IMR-90 (cell line): Measurements from ENCODE around the gene YPEL2. TPM values are rescaled to one million over a fixed set of nuclear protein-coding genes. Genes with fewer than 3 reads are reported as not detected.

ENCODE experiments used
- ATAC-seq: fragments of 200-7000 bp; cut with Tn5 transposase; 2 replicates; pipeline ENCODE4 v1.9.1; 2020; ENCODE audit warnings: low read depth, mild to moderate bottlenecking, moderate library complexity
- BruUV-seq: library from RNA; stranded (reverse); fragments of 400-500 nt; replicated peaks from 2 replicates; lab custom pipeline; 2021; lab: Mats Ljungman, UMichigan
- CTCF ChIA-PET: fragments of 300-600 bp; formaldehyde crosslinking; extraction: SDS; loops from one replicate; lab custom pipeline; 2021; ENCODE audit warnings: antibody characterized with exemption; lab: Yijun Ruan, JAX
- POLR2A ChIA-PET: fragments of 300-600 bp; sonication (Branson Sonifier 250); formaldehyde crosslinking; loops from one replicate; lab custom pipeline; 2022; ENCODE audit warnings: antibody characterized with exemption; ENCODE audit not compliant: unreplicated experiment; lab: Charles Lee
- DNase-seq: peaks from one replicate; pipeline ENCODE4 v3.0.0; 2013
- H2AFZ ChIP-seq: replicated peaks from 2 replicates; pipeline ENCODE3; 2013; ENCODE audit warnings: low read length, mild to moderate bottlenecking; ENCODE audit not compliant: poor library complexity
- H2AK5ac ChIP-seq: 2 replicates; pipeline ENCODE4 v1.6.1; 2013; ENCODE audit warnings: low read depth, low read length, inconsistent platforms
- H2AK9ac ChIP-seq: replicated peaks from 2 replicates; pipeline ENCODE3; 2013; ENCODE audit warnings: mild to moderate bottlenecking, low read depth, low read length, moderate library complexity; ENCODE audit not compliant: poor library complexity
- H2BK120ac ChIP-seq: 2 replicates; pipeline ENCODE4 v1.6.1; 2013; ENCODE audit warnings: low read depth, low read length, inconsistent platforms
- H2BK15ac ChIP-seq: 3 replicates; pipeline ENCODE4 v1.6.1; 2013; ENCODE audit warnings: low read depth, low read length, inconsistent platforms
- H2BK20ac ChIP-seq: 2 replicates; pipeline ENCODE4 v1.6.1; 2013; ENCODE audit warnings: low read depth, mild to moderate bottlenecking, inconsistent platforms, low read length, moderate library complexity
- H2BK5ac ChIP-seq: 2 replicates; pipeline ENCODE4 v1.6.1; 2013; ENCODE audit warnings: mild to moderate bottlenecking, low read depth, low read length, inconsistent platforms; ENCODE audit not compliant: poor library complexity, severe bottlenecking
- H3K14ac ChIP-seq: replicated peaks from 2 replicates; pipeline ENCODE4 v1.6.1; 2013; ENCODE audit warnings: low read depth, low read length, inconsistent platforms
- H3K18ac ChIP-seq: 2 replicates; pipeline ENCODE4 v1.6.1; 2013; ENCODE audit warnings: low read depth, low read length, control low read depth
- H3K23ac ChIP-seq: 2 replicates; pipeline ENCODE4 v1.6.1; 2013; ENCODE audit warnings: low read depth, low read length, inconsistent platforms
- H3K27ac ChIP-seq: 2 replicates; pipeline ENCODE4 v1.5.1; 2013; ENCODE audit warnings: mild to moderate bottlenecking, control low read depth, low read length; ENCODE audit not compliant: insufficient read depth
- H3K27me3 ChIP-seq: 2 replicates; pipeline ENCODE4 v1.6.1; 2013; ENCODE audit warnings: low read length; ENCODE audit not compliant: control insufficient read depth, insufficient read depth
- H3K36me3 ChIP-seq: 2 replicates; pipeline ENCODE4 v1.6.1; 2013; ENCODE audit warnings: low read length, mixed read lengths; ENCODE audit not compliant: control insufficient read depth, insufficient read depth
- H3K4ac ChIP-seq: 2 replicates; pipeline ENCODE4 v1.6.1; 2013; ENCODE audit warnings: low read depth, low read length, inconsistent platforms
- H3K4me1 ChIP-seq: 2 replicates; pipeline ENCODE4 v1.6.1; 2013; ENCODE audit warnings: low read length, mixed read lengths; ENCODE audit not compliant: control insufficient read depth, insufficient read depth
- H3K4me2 ChIP-seq: 2 replicates; pipeline ENCODE4 v1.6.1; 2013; ENCODE audit warnings: low read depth, mild to moderate bottlenecking, control low read depth, low read length, moderate library complexity
- H3K4me3 ChIP-seq: 2 replicates; pipeline ENCODE4 v1.5.1; 2013; ENCODE audit warnings: low read depth, mild to moderate bottlenecking, control low read depth, low read length, moderate library complexity; ENCODE audit not compliant: insufficient read depth
- H3K56ac ChIP-seq: 2 replicates; pipeline ENCODE4 v1.6.1; 2013; ENCODE audit warnings: low read length, inconsistent platforms; ENCODE audit not compliant: insufficient read depth; ENCODE audit errors: extremely low read depth
- H3K79me1 ChIP-seq, 2 experiments: 2 replicates each; pipeline ENCODE4 v1.6.1; 2013; ENCODE audit warnings: low read length in 2 of 2, inconsistent platforms in 1 of 2, low read depth in 1 of 2
- H3K9ac ChIP-seq: 2 replicates; pipeline ENCODE4 v1.6.1; 2013; ENCODE audit warnings: low read depth, low read length, control low read depth
- H3K9me1 ChIP-seq: 2 replicates; pipeline ENCODE4 v1.6.1; 2013; ENCODE audit warnings: low read length, inconsistent platforms; ENCODE audit not compliant: insufficient read depth
- H3K9me3 ChIP-seq: 2 replicates; pipeline ENCODE4 v1.6.1; 2013; ENCODE audit warnings: low read length; ENCODE audit not compliant: control insufficient read depth, insufficient read depth
- H4K20me1 ChIP-seq: 2 replicates; pipeline ENCODE4 v1.6.1; 2013; ENCODE audit warnings: low read length, inconsistent platforms; ENCODE audit not compliant: insufficient read depth
- H4K5ac ChIP-seq: 2 replicates; pipeline ENCODE4 v1.6.1; 2013; ENCODE audit warnings: mild to moderate bottlenecking, low read depth, low read length, control low read depth
- H4K8ac ChIP-seq, 2 experiments: 2 replicates each; pipeline ENCODE4 v1.6.1; 2013; ENCODE audit warnings: low read depth in 2 of 2, low read length in 2 of 2, control low read depth in 1 of 2, inconsistent platforms in 1 of 2
- H4K91ac ChIP-seq: 2 replicates; pipeline ENCODE4 v1.6.1; 2013; ENCODE audit warnings: low read depth, low read length, inconsistent platforms; ENCODE audit not compliant: insufficient read depth
- CEBPB ChIP-seq: IDR thresholded peaks from 2 replicates; pipeline ENCODE4 v1.6.1; 2012; ENCODE audit warnings: low read depth, low read length, improper control_type of control experiment
- FOS ChIP-seq: fragments of 150-350 bp; IDR thresholded peaks from 2 replicates; pipeline ENCODE4 v1.6.1; 2016; ENCODE audit warnings: low read depth, low read length
- POLR2A ChIP-seq: IDR thresholded peaks from 2 replicates; pipeline ENCODE4 v1.6.1; 2012; ENCODE audit warnings: mild to moderate bottlenecking, low read depth, low read length
- RAD21 ChIP-seq: IDR thresholded peaks from 2 replicates; pipeline ENCODE4 v1.6.1; 2012; ENCODE audit warnings: low read length, improper control_type of control experiment
- RFX5 ChIP-seq: IDR thresholded peaks from 2 replicates; pipeline ENCODE4 v1.8.0; 2012; ENCODE audit warnings: low read depth, mild to moderate bottlenecking, low read length, moderate library complexity
- WGBS, 2 experiments: methylation state at CpG; one replicate each; pipeline versions ENCODE4 v1.1.5 to v1.1.7; 2013; ENCODE audit warnings: missing lambda C conversion rate in 2 of 2; ENCODE audit not compliant: insufficient read length in 1 of 2; ENCODE audit errors: extremely low coverage in 2 of 2; 5-methylcytosine and 5-hydroxymethylcytosine counted together
- dilution Hi-C: fragments of 300-500 bp; cut with HindIII; formaldehyde crosslinking; loops from one replicate; pipeline ENCODE4 v1.14.3; 2018; ENCODE audit warnings: low sequenced_read_pairs; ENCODE audit not compliant: unreplicated experiment
- in situ Hi-C: fragments of 300-500 bp; cut with MboI; formaldehyde crosslinking; loops from 3 replicates; pipeline ENCODE4 v1.14.3; 2019; ENCODE audit warnings: low sequenced_read_pairs, inconsistent platforms, mixed read lengths
- intact Hi-C: fragments of 100-400 bp; cut with micrococcal nuclease; formaldehyde crosslinking; loops from 2 replicates; pipeline ENCODE4 v1.10.0; 2022
- polyA plus RNA-seq, 3 experiments: library from polyadenylated mRNA; depleted of rRNA; stranded (reverse); fragments of >200 nt; gene quantifications; 2 replicates each; pipeline ENCODE4 v1.2.3, GENCODE V29; 2012; ENCODE audit warnings: low replicate concordance in 1 of 3
- total RNA-seq: library from RNA; depleted of rRNA; stranded (reverse); fragments of >200 nt; gene quantifications from 2 replicates; pipeline ENCODE4 v1.2.3, GENCODE V29; 2012
- TF ChIP-seq, protein P1 (sequence below): conservative IDR thresholded peaks from 2 replicates; pipeline ENCODE4 v1.5.1; 2012; ENCODE audit warnings: mild to moderate bottlenecking, low read depth, low read length, improper control_type of control experiment

YPEL2 gene
- total and polyA plus RNA-seq, 2 of the 4 experiments (the other 2 are of a cell fraction), result 2.3 to 3.4 TPM

DNA sequence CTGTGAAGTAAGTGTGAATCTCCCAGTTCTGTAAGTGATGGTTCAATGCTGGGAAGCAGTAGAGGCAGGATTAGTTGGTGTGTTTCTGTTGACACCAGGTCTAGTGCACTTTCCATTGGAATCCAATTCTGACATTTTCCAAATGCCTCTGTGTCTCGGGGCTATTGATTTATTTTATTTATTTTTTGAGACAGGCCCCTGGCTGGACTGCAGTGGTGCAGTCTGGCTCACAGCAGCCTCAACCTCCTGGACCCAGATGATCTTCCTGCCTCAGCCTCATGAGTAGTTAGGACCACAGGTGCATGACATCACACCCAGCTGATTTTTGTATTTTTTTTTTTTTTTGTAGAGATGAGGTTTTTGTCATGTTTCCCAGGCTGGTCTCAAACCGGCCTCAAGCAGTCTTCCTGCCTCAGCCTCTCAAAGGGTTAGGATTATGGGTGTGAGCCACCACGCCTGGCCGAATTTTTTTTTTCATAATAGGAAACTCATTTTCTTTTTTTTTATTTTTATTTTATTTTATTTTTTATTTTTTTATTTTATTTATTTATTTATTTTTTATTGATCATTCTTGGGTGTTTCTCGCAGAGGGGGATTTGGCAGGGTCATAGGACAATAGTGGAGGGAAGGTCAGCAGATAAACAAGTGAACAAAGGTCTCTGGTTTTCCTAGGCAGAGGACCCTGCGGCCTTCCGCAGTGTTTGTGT is 61.7 kb downstream of the YPEL2 start:
- H2BK20ac ChIP-seq, result no peak overlapping the region
- no peak overlapping the region for H4K5ac ChIP-seq
- H3K18ac ChIP-seq, result no peak overlapping the region
- H3K27me3 ChIP-seq, result no peaks in the 10 kb centered on the region
- H3K4ac ChIP-seq, result no peak overlapping the region
- no peak overlapping the region for H2BK5ac ChIP-seq
- H4K8ac ChIP-seq, result no peak overlapping the region
- BruUV-seq, result no TSS peak
- no peaks in the 10 kb centered on the region for H3K4me1 ChIP-seq
- H4K91ac ChIP-seq, result no peak overlapping the region
- intact Hi-C loops (no loop called here), in situ Hi-C loops (no loop called here), dilution Hi-C loops (no loop called here)
- H3K79me1 ChIP-seq, result no peaks in the 10 kb centered on the region
- H2AFZ ChIP-seq, result no peak overlapping the region
- no peak for ATAC-seq
- no peak overlapping the region for H3K27ac ChIP-seq
- no peak for TF ChIP-seq FOS
- TF ChIP-seq, protein P1, sequence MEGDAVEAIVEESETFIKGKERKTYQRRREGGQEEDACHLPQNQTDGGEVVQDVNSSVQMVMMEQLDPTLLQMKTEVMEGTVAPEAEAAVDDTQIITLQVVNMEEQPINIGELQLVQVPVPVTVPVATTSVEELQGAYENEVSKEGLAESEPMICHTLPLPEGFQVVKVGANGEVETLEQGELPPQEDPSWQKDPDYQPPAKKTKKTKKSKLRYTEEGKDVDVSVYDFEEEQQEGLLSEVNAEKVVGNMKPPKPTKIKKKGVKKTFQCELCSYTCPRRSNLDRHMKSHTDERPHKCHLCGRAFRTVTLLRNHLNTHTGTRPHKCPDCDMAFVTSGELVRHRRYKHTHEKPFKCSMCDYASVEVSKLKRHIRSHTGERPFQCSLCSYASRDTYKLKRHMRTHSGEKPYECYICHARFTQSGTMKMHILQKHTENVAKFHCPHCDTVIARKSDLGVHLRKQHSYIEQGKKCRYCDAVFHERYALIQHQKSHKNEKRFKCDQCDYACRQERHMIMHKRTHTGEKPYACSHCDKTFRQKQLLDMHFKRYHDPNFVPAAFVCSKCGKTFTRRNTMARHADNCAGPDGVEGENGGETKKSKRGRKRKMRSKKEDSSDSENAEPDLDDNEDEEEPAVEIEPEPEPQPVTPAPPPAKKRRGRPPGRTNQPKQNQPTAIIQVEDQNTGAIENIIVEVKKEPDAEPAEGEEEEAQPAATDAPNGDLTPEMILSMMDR, result no peak
- no peak for TF ChIP-seq POLR2A
- no peak for TF ChIP-seq RAD21
- no peak for TF ChIP-seq RFX5
- no peak for TF ChIP-seq CEBPB
- no peak overlapping the region for H2BK120ac ChIP-seq
- no peak overlapping the region for H2AK9ac ChIP-seq
- no peak overlapping the region for H3K56ac ChIP-seq
- H3K9me1 ChIP-seq, result no peaks in the 10 kb centered on the region
- H3K36me3 ChIP-seq, result peaks cover 6% of the 10 kb centered on the region; the same call in 1 of the 2 replicates
- H3K9ac ChIP-seq, result no peak overlapping the region
- H3K4me2 ChIP-seq, result no peak overlapping the region
- H2AK5ac ChIP-seq, result no peak overlapping the region
- POLR2A ChIA-PET, result no interaction called here
- no peak overlapping the region for H2BK15ac ChIP-seq
- H3K14ac ChIP-seq, result no peak overlapping the region
- no peaks in the 10 kb centered on the region for H4K20me1 ChIP-seq
- H3K4me3 ChIP-seq, result no peak overlapping the region
- no peak overlapping the region for H3K23ac ChIP-seq
- CTCF ChIA-PET, result no interaction called here
- no peak for DNase-seq
- 40% methylated on average over 1 of the region's 7 CpGs; no CpG with 5 or more reads in 1 of the 2 experiments for WGBS, 2 experiments
- H3K9me3 ChIP-seq, result no peaks in the 10 kb centered on the region
